Eye (tissue), 1 donor: ENCODE data around the gene SHOX.
"Not testable (repeated sequence)": the region's sequence is repeated elsewhere in the genome, so short reads cannot be mapped to it uniquely, and the experiment has no call there.

ENCODE experiments used
- DNase-seq: peaks from one replicate; pipeline ENCODE4 v3.0.0-alpha.2; 2015

The SHOX gene

DNA sequence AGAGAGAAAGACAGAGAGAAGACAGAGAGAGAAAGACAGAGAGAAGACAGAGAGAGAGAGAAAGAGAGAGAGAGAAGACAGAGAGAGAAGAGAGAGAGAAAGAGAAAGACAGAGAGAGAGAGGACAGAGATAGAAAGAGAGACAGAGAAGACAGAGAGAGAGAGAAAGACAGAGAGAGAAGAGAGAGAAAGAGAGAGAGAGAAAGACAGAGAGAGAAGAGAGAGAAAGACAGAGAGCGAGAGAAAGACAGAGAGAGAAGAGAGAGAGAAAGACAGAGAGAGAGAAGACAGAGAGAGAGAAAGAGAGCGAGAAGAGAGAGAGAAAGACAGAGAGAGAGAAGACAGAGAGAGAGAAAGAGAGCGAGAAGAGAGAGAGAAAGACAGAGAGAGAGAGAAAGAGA, 7.8 kb upstream of the SHOX start:
- DNase-seq = not testable (repeated sequence)

DNA sequence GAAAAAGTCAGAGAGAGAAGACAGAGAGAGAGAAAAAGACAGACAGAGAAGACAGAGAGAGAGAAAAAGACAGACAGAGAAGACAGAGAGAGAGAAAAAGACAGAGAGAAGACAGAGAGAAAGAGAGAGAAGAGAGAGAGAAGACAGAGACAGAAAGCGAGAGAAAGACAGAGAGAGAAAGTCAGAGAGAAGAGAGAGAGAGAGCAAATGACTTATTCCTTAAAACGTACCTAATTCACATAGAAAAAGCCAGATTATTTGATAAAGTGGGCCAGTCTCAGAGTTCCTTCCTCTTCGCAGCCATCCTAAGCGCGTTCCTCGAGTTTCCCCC, 7.4 kb upstream of the SHOX start:
- DNase-seq = no peak

DNA sequence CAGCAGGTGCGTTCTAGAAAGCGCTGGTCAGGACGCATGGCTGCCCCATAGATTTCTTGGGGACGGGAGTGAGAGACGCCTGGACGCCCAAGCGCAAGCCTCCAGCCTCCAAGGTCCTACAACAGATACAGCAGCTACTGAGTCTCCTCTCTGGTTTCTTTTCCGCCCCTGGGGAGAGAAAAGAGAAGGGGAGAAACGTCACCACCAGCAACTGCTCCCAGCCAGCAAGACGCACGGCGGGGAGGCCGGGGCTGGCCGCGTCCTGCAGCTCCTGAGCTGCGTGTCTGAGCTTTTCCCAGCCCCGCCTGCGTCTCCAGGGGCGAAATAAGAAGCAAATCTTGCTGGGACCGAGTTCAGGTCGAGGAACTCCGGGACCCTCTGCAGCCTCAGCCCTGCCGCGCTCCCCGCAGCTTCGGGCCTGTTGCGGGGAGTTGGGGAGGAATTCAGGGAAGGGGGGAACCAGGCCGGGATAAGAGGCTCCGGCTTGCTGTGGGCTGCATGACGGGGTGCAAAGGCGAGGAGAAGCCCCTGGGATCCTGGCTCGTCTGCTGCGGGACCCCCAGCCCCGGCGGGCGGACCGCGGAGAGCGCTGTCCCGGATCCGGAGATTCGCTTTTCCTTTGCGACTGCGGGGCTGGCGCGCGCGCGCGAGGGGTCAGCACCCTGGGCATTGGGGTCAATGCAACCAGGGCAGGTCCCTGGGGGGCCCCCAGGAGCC, 6.8 kb upstream of the SHOX start:
- DNase-seq = peak; percentile 67

DNA sequence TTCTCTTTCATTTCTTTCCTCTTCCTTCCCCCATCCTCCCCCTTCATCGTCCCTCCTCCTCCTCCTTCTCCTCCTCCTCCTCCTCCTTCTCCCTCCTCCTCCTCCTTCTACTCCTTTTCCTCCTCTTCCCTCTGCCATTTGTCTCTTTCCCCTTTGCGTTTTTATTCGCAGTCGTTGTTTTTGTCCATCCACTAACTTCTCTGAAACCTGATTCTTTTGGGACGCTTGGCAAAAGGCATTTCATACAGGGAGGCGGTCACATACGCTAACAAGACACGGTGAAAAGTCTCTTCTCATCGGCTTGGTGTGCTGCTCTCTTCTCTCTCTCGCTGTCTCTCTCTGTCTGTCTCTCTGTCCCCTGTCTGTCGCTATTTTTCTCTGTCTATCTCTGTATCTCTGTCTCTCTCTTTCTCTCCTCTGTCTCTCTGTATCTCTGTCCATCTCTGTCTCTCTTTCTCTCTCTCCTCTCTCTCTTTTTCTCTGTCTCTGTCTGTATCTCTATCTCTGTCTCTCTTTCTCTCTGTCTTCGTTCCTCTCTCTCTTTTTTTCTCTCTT, 5.4 kb upstream of the SHOX start:
- DNase-seq = no peak

DNA sequence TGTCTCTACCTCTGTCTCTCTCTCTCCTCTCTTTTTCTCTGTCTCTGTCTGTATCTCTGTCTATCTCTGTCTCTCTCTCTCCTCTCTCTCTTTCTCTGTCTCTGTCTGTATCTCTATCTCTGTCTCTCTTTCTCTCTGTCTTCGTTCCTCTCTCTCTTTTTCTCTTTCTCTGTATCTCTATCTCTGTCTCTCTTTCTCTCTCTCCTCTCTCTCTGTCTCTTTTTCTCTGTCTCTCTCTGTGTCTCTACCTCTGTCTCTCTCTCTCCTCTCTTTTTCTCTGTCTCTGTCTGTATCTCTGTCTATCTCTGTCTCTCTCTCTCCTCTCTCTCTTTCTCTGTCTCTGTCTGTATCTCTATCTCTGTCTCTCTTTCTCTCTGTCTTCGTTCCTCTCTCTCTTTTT, 4.5 kb upstream of the SHOX start:
- not testable (repeated sequence) for DNase-seq

DNA sequence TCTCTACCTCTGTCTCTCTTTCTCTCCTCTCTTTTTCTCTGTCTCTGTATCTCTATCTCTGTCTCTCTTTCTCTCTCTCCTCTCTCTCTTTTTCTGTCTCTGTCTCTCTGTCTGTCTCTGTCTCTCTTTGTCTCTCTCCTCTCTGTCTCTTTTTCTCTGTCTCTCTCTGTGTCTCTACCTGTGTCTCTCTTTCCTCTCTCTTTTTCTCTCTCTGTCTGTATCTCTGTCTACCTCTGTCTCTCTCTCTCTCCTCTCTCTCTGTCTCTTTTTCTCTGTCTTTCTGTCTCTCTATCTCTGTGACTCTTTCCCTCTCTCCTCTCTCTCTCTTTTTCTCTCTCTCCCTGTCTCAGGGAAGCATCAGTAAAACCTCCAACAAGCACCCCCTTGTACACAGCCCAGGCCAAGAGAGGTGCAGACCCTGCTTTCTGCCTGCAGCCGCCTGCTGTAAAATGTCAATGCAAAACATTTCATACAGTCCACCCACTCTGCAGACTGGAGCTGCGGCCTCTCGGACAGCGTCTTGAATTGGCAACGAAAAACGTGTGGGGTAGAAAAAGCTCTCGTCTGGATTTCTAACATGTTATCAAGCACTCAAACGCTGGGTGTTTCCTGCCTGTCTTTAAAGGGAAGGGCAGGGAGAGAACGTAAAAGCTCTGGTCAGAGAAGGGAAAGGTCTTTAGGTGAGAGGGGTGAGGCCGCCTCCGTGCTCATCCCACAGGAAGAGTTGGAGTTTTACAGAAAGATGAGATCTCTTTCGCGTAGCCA, 3.7 kb upstream of the SHOX start:
- DNase-seq = peak; percentile 56

DNA sequence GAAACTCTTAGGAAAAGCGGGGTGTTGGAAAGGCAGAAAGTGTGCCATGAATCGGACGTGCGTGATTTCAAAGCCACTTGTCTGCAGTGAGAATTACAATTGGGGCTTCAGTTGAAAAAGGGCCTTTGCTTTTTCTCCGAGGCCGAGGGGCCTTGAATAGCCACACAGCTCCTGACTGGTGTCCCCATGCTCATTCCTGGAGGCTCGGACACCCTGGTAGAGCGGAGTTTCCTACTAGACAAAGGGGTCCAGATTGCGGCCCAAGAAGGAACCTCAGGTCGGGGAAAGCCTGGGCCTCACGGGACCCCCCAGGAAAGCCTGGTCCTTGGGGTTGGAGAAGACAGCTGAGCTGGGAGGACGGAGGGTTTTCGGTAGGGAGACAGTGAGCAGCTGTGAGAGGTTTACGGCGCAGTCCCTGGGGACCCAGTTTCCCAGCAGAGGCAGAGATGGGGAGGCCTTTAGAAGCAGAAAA, 3.0 kb upstream of the SHOX start:
- peak; percentile 28 for DNase-seq

DNA sequence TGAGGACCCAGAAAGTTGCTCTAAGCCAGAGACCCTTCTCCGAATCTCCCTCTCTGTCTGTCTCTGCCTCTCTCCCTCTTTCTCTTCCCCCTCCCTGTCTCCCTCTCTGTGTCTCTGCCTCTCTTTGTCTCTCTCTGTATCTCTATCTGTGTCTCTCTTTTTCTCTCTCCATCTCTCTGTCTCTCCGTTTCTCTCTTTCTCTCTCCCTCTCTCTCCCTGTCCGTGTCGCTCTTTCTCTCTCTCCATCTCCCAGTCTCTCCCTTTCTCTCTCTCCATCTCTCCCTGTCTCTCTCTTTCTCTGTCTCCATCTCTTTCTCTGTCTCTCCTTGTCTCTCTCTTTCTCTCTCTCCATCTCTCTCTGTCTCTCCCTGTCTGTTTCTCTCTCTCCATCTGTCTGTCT, 2.6 kb upstream of the SHOX start:
- no peak for DNase-seq

DNA sequence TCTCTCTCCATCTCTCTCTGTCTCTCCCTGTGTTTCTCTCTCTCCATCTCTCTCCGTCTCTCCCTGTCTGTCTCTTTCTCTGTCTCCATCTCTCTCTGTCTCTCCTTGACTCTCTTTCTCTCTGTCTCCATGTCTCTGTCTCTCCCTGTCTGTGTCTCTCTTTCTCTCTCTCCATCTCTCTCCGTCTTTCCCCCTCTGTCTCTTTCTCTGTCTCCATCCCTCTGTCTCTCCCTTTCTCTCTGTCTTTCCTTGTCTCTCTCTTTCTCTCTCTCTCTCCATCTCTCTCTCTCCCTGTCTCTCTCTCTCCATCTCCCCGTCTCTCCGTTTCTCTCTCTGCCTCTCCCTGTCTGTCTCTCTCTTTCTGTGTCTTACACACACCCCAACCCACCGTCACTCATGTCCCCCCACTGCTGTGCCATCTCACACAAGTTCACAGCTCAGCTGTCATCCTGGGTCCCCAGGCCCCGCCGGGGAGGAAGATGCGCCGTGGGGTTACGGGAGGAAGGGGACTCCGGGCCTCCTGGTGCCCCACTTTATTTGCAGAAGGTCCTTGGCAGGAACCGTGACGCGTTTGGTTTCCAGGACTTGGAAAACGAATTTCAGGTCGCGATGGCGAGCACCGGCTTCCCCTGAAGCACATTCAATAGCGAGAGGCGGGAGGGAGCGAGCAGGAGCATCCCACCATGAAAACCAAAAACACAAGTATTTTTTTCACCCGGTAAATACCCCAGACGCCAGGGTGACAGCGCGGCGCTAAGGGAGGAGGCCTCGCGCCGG, 1.2 kb upstream of the SHOX start:
- peak; percentile 29 for DNase-seq

DNA sequence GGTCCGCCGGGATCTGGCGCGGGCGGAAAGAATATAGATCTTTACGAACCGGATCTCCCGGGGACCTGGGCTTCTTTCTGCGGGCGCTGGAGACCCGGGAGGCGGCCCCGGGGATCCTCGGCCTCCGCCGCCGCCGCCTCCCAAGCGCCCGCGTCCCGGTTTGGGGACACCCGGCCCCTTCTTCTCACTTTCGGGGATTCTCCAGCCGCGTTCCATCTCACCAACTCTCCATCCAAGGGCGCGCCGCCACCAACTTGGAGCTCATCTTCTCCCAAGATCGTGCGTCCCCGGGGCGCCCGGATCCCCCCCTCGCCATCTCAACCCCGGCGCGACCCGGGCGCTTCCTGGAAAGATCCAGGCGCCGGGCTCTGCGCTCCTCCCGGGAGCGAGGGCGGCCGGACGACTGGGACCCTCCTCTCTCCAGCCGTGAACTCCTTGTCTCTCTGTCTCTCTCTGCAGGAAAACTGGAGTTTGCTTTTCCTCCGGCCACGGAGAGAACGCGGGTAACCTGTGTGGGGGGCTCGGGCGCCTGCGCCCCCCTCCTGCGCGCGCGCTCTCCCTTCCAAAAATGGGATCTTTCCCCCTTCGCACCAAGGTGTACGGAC, 482 bp upstream of the SHOX start:
- DNase-seq = peak; percentile 26

DNA sequence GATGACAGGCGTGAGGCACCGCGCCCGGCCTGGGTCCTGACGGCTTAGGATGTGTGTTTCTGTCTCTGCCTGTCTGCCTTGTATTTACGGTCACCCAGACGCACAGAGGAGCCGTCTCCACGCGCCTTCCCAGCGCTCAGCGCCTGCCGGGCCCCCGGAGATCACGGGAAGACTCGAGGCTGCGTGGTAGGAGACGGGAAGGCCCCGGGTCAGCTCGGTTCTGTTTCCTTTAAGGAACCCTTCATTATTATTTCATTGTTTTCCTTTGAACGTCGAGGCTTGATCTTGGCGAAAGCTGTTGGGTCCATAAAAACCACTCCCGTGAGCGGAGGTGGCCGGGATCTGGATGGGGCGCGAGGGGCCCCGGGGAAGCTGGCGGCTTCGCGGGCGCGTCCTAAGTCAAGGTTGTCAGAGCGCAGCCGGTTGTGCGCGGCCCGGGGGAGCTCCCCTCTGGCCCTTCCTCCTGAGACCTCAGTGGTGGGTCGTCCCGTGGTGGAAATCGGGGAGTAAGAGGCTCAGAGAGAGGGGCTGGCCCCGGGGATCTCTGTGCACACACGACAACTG, 1.3 kb downstream of the SHOX start:
- DNase-seq = peak; percentile 36

DNA sequence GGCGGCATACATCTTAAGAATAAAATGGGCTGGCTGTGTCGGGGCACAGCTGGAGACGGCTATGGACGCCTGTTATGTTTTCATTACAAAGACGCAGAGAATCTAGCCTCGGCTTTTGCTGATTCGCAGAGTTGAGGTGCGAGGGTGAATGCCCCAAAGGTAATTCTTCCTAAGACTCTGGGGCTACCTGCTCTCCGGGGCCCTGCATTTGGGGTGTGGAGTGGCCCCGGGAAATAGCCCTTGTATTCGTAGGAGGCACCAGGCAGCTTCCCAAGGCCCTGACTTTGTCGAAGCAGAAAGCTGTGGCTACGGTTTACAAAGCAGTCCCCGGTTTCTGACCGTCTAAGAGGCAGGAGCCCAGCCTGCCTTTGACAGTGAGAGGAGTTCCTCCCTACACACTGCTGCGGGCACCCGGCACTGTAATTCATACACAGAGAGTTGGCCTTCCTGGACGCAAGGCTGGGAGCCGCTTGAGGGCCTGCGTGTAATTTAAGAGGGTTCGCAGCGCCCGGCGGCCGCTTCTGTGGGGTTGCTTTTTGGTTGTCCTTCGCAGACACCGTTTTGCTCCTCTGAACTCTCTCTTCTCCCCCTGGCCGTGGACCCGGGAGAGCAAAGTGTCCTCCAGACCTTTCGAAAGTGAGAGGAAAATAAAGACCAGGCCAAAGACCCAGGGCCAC, 1.9 kb downstream of the SHOX start:
- peak; percentile 45 for DNase-seq

DNA sequence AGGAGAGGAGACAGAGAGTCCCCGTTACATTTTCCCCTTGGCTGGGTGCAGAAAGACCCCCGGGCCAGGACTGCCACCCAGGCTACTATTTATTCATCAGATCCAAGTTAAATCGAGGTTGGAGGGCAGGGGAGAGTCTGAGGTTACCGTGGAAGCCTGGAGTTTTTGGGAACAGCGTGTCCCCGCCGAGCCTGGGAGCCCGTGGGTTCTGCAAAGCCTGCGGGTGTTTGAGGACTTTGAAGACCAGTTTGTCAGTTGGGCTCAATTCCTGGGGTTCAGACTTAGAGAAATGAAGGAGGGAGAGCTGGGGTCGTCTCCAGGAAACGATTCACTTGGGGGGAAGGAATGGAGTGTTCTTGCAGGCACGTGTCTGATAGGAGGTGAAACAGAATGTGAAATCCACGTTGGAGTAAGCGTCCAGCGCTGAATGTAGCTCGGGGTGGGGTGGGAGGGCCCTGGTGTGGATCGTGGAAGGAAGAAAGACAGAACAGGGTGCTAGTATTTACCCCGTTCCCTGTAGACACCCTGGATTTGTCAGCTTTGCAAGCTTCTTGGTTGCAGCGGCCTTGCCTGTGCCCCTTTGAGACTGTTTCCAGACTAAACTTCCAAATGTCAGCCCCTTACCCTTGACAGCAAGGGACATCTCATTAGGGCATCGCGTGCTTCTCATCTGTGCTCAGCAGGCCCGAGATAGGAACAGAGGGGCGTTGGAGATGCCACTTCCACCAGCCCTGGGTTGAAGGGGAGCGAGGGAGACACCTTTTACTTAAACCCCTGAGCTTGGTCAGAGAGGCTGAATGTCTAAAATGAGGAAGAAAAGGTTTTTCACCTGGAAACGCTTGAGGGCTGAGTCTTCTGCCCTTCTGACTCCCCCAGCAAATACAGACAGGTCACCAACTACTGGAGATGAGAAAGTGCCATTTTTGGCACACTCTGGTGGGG, 2.7 kb downstream of the SHOX start:
- peak; percentile 38 for DNase-seq

DNA sequence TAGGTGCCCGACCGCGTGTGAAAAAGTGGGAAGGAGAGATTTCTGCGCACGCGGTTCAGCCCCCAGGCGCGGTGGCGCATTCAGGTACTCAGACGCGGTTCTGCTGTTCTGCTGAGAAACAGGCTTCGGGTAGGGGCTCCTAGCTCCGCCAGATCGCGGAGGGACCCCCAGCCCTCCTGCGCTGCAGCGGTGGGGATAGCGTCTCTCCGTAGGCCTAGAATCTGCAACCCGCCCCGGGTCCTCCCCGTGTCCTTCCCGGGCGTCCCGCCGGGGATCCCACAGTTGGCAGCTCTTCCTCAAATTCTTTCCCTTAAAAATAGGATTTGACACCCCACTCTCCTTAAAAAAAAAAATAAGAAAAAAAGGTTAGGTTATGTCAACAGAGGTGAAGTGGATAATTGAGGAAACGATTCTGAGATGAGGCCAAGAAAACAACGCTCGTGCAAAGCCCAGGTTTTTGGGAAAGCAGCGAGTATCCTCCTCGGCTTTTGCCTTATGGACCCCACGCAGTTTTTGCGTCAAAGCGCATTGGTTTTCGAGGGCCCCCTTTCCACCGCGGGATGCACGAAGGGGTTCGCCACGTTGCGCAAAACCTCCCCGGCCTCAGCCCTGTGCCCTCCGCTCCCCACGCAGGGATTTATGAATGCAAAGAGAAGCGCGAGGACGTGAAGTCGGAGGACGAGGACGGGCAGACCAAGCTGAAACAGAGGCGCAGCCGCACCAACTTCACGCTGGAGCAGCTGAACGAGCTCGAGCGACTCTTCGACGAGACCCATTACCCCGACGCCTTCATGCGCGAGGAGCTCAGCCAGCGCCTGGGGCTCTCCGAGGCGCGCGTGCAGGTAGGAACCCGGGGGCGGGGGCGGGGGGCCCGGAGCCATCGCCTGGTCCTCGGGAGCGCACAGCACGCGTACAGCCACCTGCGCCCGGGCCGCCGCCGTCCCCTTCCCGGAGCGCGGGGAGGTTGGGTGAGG, 3.7 kb downstream of the SHOX start:
- peak; percentile 56 for DNase-seq

DNA sequence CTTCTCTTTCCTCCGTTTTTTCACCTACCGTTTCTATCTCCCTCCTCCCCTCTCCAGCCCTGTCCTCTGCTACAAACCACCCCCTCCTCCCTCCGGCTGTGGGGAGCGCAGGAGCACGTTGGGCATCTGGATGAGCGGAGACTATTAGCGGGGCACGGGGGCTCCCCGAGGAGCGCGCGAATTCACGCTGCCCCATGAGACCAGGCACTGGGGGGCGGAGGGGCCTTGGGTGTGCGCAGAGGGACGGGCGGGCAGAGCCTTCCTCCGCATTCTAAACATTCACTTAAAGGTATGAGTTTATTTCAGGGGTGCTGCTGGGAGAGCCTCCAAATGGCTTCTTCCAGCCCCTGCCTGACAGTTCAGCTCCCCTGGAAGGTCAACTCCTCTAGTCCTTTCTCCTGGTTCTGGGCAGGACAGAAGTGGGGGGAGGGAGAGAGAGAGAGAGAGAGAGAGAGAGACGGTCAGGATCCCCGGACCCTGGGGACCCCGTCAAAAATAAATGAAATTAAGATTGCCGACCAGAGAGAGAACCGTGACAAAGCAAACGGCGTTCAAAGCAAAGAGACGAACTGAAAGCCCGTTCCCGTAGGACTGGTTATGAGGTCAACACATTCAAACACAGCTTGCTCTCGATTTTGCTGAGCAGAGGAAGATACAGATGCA, 5.0 kb downstream of the SHOX start:
- peak; percentile 62 for DNase-seq

DNA sequence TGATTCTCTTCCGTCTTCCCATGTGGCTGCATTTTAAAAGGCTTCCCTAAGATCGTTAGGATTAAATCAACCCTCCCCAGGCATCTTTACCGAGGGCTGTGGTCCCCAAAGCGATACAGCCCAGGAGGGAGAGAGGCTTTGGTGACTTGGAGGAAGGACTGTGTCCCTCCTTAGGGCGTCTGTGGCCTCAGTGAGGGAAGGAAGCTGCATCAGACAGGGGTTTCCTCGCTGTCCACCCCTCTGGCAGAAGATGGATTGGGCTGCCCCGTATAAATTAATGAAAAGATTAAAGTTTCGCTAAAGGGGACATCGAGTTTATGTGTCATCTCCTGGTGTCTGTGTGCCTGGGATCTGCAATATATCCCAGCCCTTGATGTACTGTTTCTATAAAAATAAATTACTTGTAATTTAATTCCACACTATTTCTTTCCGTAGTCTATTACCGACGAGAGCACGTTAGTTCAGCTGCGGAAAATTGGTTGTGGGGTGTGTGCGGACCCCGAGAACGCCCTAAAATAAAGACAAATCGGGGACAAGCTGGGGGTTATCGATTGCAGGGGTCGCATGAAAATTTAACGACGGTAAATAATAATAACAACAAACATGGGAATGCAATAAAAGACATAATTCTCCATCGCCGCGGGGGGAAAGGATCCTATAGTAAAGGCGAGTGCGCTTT, 6.5 kb downstream of the SHOX start:
- peak; percentile 52 for DNase-seq

DNA sequence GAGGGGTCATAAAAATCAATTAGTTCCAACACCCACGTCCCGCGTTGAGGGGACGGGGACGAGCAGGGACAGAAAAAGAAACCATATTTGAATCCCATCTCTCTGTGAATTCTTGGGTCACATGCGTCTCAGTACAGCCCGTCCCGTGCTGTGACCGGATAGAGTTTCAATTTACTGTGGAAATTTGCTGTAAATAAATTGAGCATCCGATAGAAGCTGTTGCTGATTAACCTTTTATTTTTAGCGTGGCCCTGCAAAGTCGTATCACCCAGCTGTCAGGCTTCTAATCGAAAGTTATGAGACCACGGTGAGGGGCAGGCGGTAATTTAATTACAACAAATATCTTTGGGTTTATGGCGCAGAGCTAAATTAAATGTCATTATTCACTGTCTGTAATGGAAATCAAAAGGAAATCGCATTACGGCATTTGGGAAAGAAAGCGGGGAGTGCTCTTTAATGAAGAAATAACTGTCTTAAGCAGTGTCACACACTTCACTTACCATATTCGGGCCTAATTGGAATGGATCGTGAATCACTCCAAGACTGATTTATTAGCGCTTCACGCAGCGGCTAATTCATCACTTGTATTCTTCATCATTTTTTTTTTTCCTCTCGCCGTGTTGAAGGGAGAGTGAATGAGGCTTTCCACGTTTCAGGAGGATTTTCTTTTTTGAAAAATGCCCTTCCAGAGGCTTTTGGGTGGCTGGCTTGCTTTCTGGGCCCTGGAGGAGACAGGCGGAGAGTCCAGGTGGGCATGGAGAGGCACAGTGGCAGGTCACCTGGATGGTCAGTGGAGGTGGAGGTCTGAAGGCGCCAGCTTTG, 7.3 kb downstream of the SHOX start:
- peak; percentile 61 for DNase-seq
